Choroid plexus epithelial cell (primary cell): Measurements from ENCODE around the gene AGRN.
"Not testable (repeated sequence)": the region's sequence is repeated elsewhere in the genome, so short reads cannot be mapped to it uniquely, and the experiment has no call there.

Source experiments
- DNase-seq: peaks from one replicate; pipeline ENCODE4 v3.0.0-alpha.2; 2010; ENCODE audit warnings: low read depth
- H3K4me3 ChIP-seq: 2 replicates; pipeline ENCODE4 v1.5.1; 2011; ENCODE audit warnings: low read depth, mild to moderate bottlenecking, control low read depth, low read length, moderate library complexity
- CTCF ChIP-seq: conservative IDR thresholded peaks from 2 replicates; pipeline ENCODE4 v1.5.1; 2011; ENCODE audit warnings: low read depth, mild to moderate bottlenecking, control low read depth, inconsistent platforms, low read length, moderate library complexity

The AGRN gene

DNA sequence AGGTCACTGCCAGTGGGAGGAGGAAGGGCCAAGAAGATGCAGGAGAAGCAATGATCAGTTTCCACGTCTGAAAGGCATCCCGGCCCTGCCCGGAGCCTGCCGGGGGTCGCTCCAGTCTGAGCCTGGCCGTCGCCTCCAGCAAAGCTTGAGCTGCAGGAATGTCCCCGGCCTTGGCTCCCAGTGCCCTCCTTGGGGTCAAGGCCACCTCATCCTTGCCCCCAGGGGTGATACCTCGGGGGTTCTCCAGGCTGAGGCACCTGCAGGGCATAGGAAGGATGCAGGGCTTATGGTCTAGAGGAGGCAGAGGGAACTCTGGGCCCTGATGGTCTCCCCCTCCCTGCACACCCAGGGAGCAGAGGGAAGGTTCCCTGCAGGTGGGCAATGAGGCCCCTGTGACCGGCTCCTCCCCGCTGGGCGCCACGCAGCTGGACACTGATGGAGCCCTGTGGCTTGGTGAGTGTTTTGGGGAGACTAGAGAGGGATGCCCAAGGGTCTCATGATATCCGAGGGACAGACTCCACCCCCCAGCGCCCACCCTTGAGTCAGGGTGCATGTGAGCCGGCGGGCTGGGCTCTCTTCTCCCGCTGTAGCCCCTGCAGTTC, 34.3 kb downstream of the AGRN start:
- no peak for TF ChIP-seq CTCF
- H3K4me3 ChIP-seq, result no peak overlapping the region
- no peak for DNase-seq

DNA sequence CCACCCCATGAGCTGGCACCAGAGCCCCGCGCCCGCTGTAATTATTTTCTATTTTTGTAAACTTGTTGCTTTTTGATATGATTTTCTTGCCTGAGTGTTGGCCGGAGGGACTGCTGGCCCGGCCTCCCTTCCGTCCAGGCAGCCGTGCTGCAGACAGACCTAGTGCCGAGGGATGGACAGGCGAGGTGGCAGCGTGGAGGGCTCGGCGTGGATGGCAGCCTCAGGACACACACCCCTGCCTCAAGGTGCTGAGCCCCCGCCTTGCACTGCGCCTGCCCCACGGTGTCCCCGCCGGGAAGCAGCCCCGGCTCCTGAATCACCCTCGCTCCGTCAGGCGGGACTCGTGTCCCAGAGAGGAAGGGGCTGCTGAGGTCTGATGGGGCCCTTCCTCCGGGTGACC, 35.1 kb downstream of the AGRN start:
- DNase-seq, result no peak
- no peak for TF ChIP-seq CTCF
- no peak overlapping the region for H3K4me3 ChIP-seq

- H3K4me3 ChIP-seq, result no peak overlapping the region
- no peak for DNase-seq
- TF ChIP-seq CTCF, result no peak
Measured at GRCh38 chr1:1055841-1056736, 36.2 kb downstream of the AGRN start.

- DNase-seq, H3K4me3 ChIP-seq: not testable (repeated sequence)
Measured at GRCh38 chr1:1057769-1058087, 37.8 kb downstream of the AGRN start.

GRCh38 chr1:1058088-1058905, 38.4 kb downstream of the AGRN start:
- DNase-seq, result no peak
- no peak for TF ChIP-seq CTCF
- H3K4me3 ChIP-seq, result no peak overlapping the region

DNA sequence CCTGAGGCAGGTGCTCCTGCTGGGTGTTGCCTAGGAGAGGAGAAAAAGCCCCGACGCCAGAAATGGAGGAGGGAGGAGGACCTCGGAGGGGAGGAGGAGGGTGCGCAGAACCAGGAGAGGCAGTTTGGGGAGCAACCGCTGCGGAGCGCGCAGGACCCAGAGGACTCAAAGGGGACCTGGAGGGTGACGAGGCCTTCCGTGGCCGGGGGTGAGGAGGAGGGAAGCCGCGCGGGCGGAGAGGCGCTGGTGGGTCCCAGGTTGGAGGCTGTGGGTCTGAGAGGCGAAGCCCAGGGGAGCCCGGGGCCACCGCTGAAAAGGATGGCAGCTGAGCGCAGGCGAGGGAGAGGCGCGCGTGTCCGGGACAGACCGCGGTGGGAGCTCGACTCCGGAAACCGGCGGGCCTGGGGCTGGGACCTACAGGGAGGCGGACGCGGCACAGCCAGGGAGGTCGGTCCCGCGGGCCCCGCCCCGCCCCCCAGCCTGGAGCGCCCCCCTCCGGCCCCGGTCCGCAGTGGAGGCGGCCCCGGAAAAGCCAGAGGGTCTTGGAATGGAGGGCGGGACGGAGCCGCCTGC, 39.1 kb downstream of the AGRN start:
- H3K4me3 ChIP-seq, result peak overlapping the region; percentile 54
- TF ChIP-seq CTCF, result peak; percentile 19
- no peak for DNase-seq
